Measurements from ENCODE around the gene SLFNL1. TPM values are rescaled to one million over a fixed set of nuclear protein-coding genes. Genes with fewer than 3 reads are reported as not detected.
A peak's percentile ranks its signal among the peaks of the same experiment; 100 is the strongest.

The SLFNL1 gene
- total RNA-seq, 2 donors from 2014 or later = 0.33 to 0.78 TPM

- TF ChIP-seq CTCF (IDR thresholded peaks at IDR 0.05) = no peak
- no peak for TF ChIP-seq POLR2A (IDR thresholded peaks at IDR 0.05)
- H3K36me3 ChIP-seq (replicated peaks in 1 of 2; ENCODE audit: insufficient read depth in 1 of 2, low read depth in 2 of 2) = peaks cover 0 to 16% of the 10 kb centered on the region in 2 donors
- intact Hi-C loops (cut with DNase I) = no loop called here
Observed at GRCh38 chr1:41028034-41028642, 6.6 kb upstream of the SLFNL1 start.

GRCh38 chr1:41025979-41026819, 4.7 kb upstream of the SLFNL1 start:
- no peak for TF ChIP-seq POLR2A (IDR thresholded peaks at IDR 0.05)
- no peak for TF ChIP-seq CTCF (IDR thresholded peaks at IDR 0.05)
- H3K4me1 ChIP-seq = no peaks in the 10 kb centered on the region
- H3K27me3 ChIP-seq = no peaks in the 10 kb centered on the region
- H3K4me3 ChIP-seq = no peak overlapping the region
- no peaks in the 10 kb centered on the region for H3K9me3 ChIP-seq
- no peak for DNase-seq
- 89 to 98% methylated on average over 4 of the region's 4 CpGs for WGBS, 2 donors
- H3K36me3 ChIP-seq (replicated peaks in 1 of 2; ENCODE audit: insufficient read depth in 1 of 2, low read depth in 2 of 2) = peaks cover 0 to 13% of the 10 kb centered on the region in 2 donors
- no peak for ATAC-seq
- H3K27ac ChIP-seq = no peak overlapping the region
- intact Hi-C loops (cut with DNase I) = no loop called here

More at GRCh38 chr1:41028034-41028642, 6.6 kb upstream of the SLFNL1 start:
- 93 to 95% methylated on average over 5 to 8 of the region's 10 CpGs for WGBS, 2 donors
- H3K4me3 ChIP-seq = no peak overlapping the region
- H3K9me3 ChIP-seq = no peaks in the 10 kb centered on the region
- DNase-seq = no peak
- no peak overlapping the region for H3K27ac ChIP-seq
- no peaks in the 10 kb centered on the region for H3K27me3 ChIP-seq
- ATAC-seq = no peak
- peaks cover 3% of the 10 kb centered on the region for H3K4me1 ChIP-seq

GRCh38 chr1:41024953-41025352, 3.4 kb upstream of the SLFNL1 start:
- intact Hi-C loops (cut with DNase I) = no loop called here
- Histone ChIP-seq H3K27me3 (no peaks in the 10 kb centered on the region), H3K36me3 (replicated peaks in 1 of 2; ENCODE audit: insufficient read depth in 1 of 2, low read depth in 2 of 2) (peaks cover 0 to 13% of the 10 kb centered on the region in 2 donors), H3K4me3 (no peak overlapping the region), H3K4me1 (no peaks in the 10 kb centered on the region), H3K27ac (no peak overlapping the region), H3K9me3 (no peaks in the 10 kb centered on the region)
- no peak for ATAC-seq
- DNase-seq = no peak
- no peak for TF ChIP-seq POLR2A (IDR thresholded peaks at IDR 0.05)
- no peak for TF ChIP-seq CTCF (IDR thresholded peaks at IDR 0.05)
- WGBS, 2 donors = 63 to 79% methylated on average over 2 of the region's 2 CpGs

GRCh38 chr1:41023279-41023990, 1.9 kb upstream of the SLFNL1 start:
- DNase-seq (no peak), ATAC-seq (no peak)
- H3K27ac ChIP-seq = no peak overlapping the region
- WGBS, 2 donors = 98 to 100% methylated on average over 3 to 5 of the region's 5 CpGs
- H3K9me3 ChIP-seq = no peaks in the 10 kb centered on the region
- H3K27me3 ChIP-seq = no peaks in the 10 kb centered on the region
- no peaks in the 10 kb centered on the region for H3K4me1 ChIP-seq
- H3K36me3 ChIP-seq (replicated peaks in 1 of 2; ENCODE audit: insufficient read depth in 1 of 2, low read depth in 2 of 2) = peaks cover 0 to 11% of the 10 kb centered on the region in 2 donors
- intact Hi-C loops (cut with DNase I) = no loop called here
- TF ChIP-seq CTCF (IDR thresholded peaks at IDR 0.05) = peak in 5 of 7 experiments; percentile 9 to 30 (median 21)
- TF ChIP-seq POLR2A (IDR thresholded peaks at IDR 0.05) = no peak
- H3K4me3 ChIP-seq = no peak overlapping the region
